Measurements from ENCODE around the gene RPL10A. TPM values are rescaled to one million over a fixed set of nuclear protein-coding genes. Genes with fewer than 3 reads are reported as not detected.
A peak's percentile ranks its signal among the peaks of the same experiment; 100 is the strongest.

The RPL10A gene
- total and polyA plus RNA-seq, 2 of the 13 experiments (the other 11 are each of a cell fraction or from before 2014, with no cell fraction given) = 1,854 to 2,726 TPM

- TF ChIP-seq ATF6 (CRISPR knock-in tag; conservative IDR thresholded peaks at IDR 0.05) = peak; percentile 32; the same call in 1 of the 2 replicates
- peak; percentile 61; the same call in 1 of the 2 replicates for TF ChIP-seq HNRNPL (IDR thresholded peaks at IDR 0.05; ENCODE audit: low read depth, low read length)
- peak; percentile 95; the same call in 1 of the 2 replicates for TF ChIP-seq SNAPC2 (CRISPR knock-in tag; IDR thresholded peaks at IDR 0.05)
- TF ChIP-seq AKAP8 (CRISPR knock-in tag; IDR thresholded peaks at IDR 0.05) = peak; percentile 36; the same call in 1 of the 2 replicates
- no peak for TF ChIP-seq PRMT3 (CRISPR knock-in tag; IDR thresholded peaks at IDR 0.05; ENCODE audit: borderline replicate concordance, low read depth)
- peak; percentile 99 for TF ChIP-seq YEATS4 (CRISPR knock-in tag; IDR thresholded peaks at IDR 0.05; ENCODE audit: borderline replicate concordance)
- peak; percentile 100 for TF ChIP-seq AGO2 (optimal IDR thresholded peaks at IDR 0.05; ENCODE audit: low read depth, low read length)
- TF ChIP-seq NBN (conservative IDR thresholded peaks at IDR 0.05) = no peak
- peak; percentile 99 for TF ChIP-seq CSRNP1 (CRISPR knock-in tag; IDR thresholded peaks at IDR 0.05)
- peak; percentile 22; the same call in 1 of the 2 replicates for TF ChIP-seq ZNF292 (CRISPR knock-in tag; IDR thresholded peaks at IDR 0.05; ENCODE audit: borderline replicate concordance, low read depth)
- peak; percentile 83 for TF ChIP-seq HOMEZ (CRISPR knock-in tag; IDR thresholded peaks at IDR 0.05; ENCODE audit: low read depth)
- TF ChIP-seq MZF1 (CRISPR knock-in tag; IDR thresholded peaks at IDR 0.05; ENCODE audit: borderline replicate concordance) = peak; percentile 89
- TF ChIP-seq ZNF383 (CRISPR knock-in tag; IDR thresholded peaks at IDR 0.05; ENCODE audit: borderline replicate concordance) = no peak
- TF ChIP-seq ZNF274 (CRISPR knock-in tag; IDR thresholded peaks at IDR 0.05) = peak; percentile 98
- TF ChIP-seq FUBP1 (CRISPR knock-in tag; IDR thresholded peaks at IDR 0.05; ENCODE audit: borderline replicate concordance) = no peak
- peak; percentile 96; the same call in 1 of the 2 replicates for TF ChIP-seq ZNF691 (CRISPR knock-in tag; IDR thresholded peaks at IDR 0.05; ENCODE audit: borderline replicate concordance, low read depth)
- peak; percentile 94 for TF ChIP-seq HDAC1 (CRISPR knock-in tag; IDR thresholded peaks at IDR 0.05)
- peak; percentile 89; the same call in 1 of the 2 replicates for TF ChIP-seq ZNF775 (CRISPR knock-in tag; IDR thresholded peaks at IDR 0.05; ENCODE audit: borderline replicate concordance)
Measured at GRCh38 chr6:35468181-35468979, at the start of gene RPL10A (continued).
